GM12891 (cell line): ENCODE results near the gene COL8A2.
A peak's percentile ranks its signal among the peaks of the same experiment; 100 is the strongest.

ENCODE experiments used
- POLR2A ChIP-seq: IDR thresholded peaks from 2 replicates; pipeline ENCODE4 v1.6.1; 2011; ENCODE audit warnings: low read depth, low read length, control low read depth
- POLR2AphosphoS5 ChIP-seq: IDR thresholded peaks from 2 replicates; pipeline ENCODE4 v1.6.1; 2011; ENCODE audit warnings: low read depth, low read length, control low read depth

GRCh38 chr1:36088577-36089392 is 36.2 kb downstream of the COL8A2 start, which contains the start of gene ADPRS:
- TF ChIP-seq POLR2AphosphoS5 = peak; percentile 94
- TF ChIP-seq POLR2A = peak; percentile 97
